ENCODE measurements around the gene SLC25A11. TPM values are rescaled to one million over a fixed set of nuclear protein-coding genes. Genes with fewer than 3 reads are reported as not detected.
A peak's percentile ranks its signal among the peaks of the same experiment; 100 is the strongest.

The SLC25A11 gene
- total and polyA plus RNA-seq, 4 experiments from 2014 or later: 43.5 to 101 (median 52.3) TPM

GRCh38 chr17:4945944-4946280 is 6.1 kb upstream of the SLC25A11 start:
- Histone ChIP-seq H3K9me3 (ENCODE audit: control insufficient read depth in 1 of 2, low read length in 2 of 2) (no peaks in the 10 kb centered on the region), H3K27me3 (ENCODE audit: insufficient read depth, low read length) (no peaks in the 10 kb centered on the region), H3K4me3 (ENCODE audit: low read length in 2 of 2) (peak overlapping the region; percentile 63 to 94), H3K36me3 (ENCODE audit: insufficient read depth, low read length) (peaks cover 41% of the 10 kb centered on the region), H3K4me1 (ENCODE audit: insufficient read depth, low read length) (peaks cover 66% of the 10 kb centered on the region), H3K27ac (ENCODE audit: low read depth, low read length) (peak overlapping the region; percentile 94)
- H3K27ac Mint-ChIP-seq: peak overlapping the region; percentile 92 to 97 (median 95)
- H3K36me3 Mint-ChIP-seq: peaks cover 52 to 62% of the 10 kb centered on the region in 2 donors
- H3K27me3 Mint-ChIP-seq: no peaks in the 10 kb centered on the region
- peak overlapping the region; percentile 95 to 100 (median 99) for H3K4me3 Mint-ChIP-seq
- H3K4me1 Mint-ChIP-seq: peaks cover 46 to 85% (median 61%) of the 10 kb centered on the region in 4 donors
- DNase-seq: no peak
- POLR2A ChIA-PET (ENCODE audit: partially characterized antibody): interaction anchor here (1.0 to 25.3 kb wide), 12 partner anchors 6 to 231 kb away, joined by 3 to 973 read pairs (median 14); partner anchors contain the start of genes C17orf107, CAMTA2, CHRNE and INCA1
- H3K9me3 Mint-ChIP-seq: peaks cover 0 to 2% (median 0%) of the 10 kb centered on the region in 8 donors
- CTCF ChIA-PET (ENCODE audit: partially characterized antibody): interaction anchor here (1.0 to 1.9 kb wide), 3 partner anchors 22 to 42 kb away, joined by 3 to 7 read pairs (median 5); partner anchors contain the start of genes CAMTA2 and SPAG7
- intact Hi-C loops (cut with micrococcal nuclease): no loop called here

GRCh38 chr17:4945176-4945943 is 5.5 kb upstream of the SLC25A11 start:
- H3K27me3 ChIP-seq (ENCODE audit: insufficient read depth, low read length): no peaks in the 10 kb centered on the region
- ChIA-PET CTCF (ENCODE audit: partially characterized antibody) (interaction anchor here (1.0 to 1.9 kb wide), 3 partner anchors 22 to 42 kb away, joined by 3 to 7 read pairs (median 5); partner anchors contain the start of genes CAMTA2 and SPAG7), POLR2A (ENCODE audit: partially characterized antibody) (interaction anchor here (1.0 to 25.3 kb wide), 14 partner anchors 9 to 230 kb away, joined by 3 to 973 read pairs (median 8); partner anchors contain the start of genes C17orf107, CAMTA2, CHRNE and INCA1)
- H3K36me3 Mint-ChIP-seq: peaks cover 52 to 62% of the 10 kb centered on the region in 2 donors
- no peaks in the 10 kb centered on the region for H3K27me3 Mint-ChIP-seq
- peaks cover 46 to 82% (median 57%) of the 10 kb centered on the region in 4 donors for H3K4me1 Mint-ChIP-seq
- H3K4me1 ChIP-seq (ENCODE audit: insufficient read depth, low read length): peaks cover 61% of the 10 kb centered on the region
- H3K27ac Mint-ChIP-seq: peak overlapping the region; percentile 85 to 97 (median 94)
- peaks cover 0 to 2% (median 0%) of the 10 kb centered on the region in 8 donors for H3K9me3 Mint-ChIP-seq
- peak overlapping the region; percentile 86 to 100 (median 98) for H3K4me3 Mint-ChIP-seq
- peak; percentile 54 to 92 (median 59) for DNase-seq
- intact Hi-C loops (cut with micrococcal nuclease): no loop called here
- H3K4me3 ChIP-seq (ENCODE audit: low read length in 2 of 2): peak overlapping the region; percentile 45 to 63
- H3K27ac ChIP-seq (ENCODE audit: low read depth, low read length): peak overlapping the region; percentile 81
- no peaks in the 10 kb centered on the region for H3K9me3 ChIP-seq (ENCODE audit: control insufficient read depth in 1 of 2, low read length in 2 of 2)
- H3K36me3 ChIP-seq (ENCODE audit: insufficient read depth, low read length): peaks cover 41% of the 10 kb centered on the region

- Histone ChIP-seq H3K9me3 (ENCODE audit: control insufficient read depth in 1 of 2, low read length in 2 of 2) (no peaks in the 10 kb centered on the region), H3K27ac (ENCODE audit: low read depth, low read length) (peak overlapping the region; percentile 81), H3K36me3 (ENCODE audit: insufficient read depth, low read length) (peaks cover 41% of the 10 kb centered on the region), H3K4me1 (ENCODE audit: insufficient read depth, low read length) (peaks cover 58% of the 10 kb centered on the region), H3K27me3 (ENCODE audit: insufficient read depth, low read length) (no peaks in the 10 kb centered on the region), H3K4me3 (ENCODE audit: low read length in 2 of 2) (peak overlapping the region; percentile 45 to 63)
- Mint-ChIP-seq H3K36me3 (peaks cover 52 to 66% of the 10 kb centered on the region in 2 donors), H3K9me3 (peaks cover 0 to 4% (median 0%) of the 10 kb centered on the region in 8 donors), H3K27me3 (no peaks in the 10 kb centered on the region), H3K4me3 (peak overlapping the region; percentile 86 to 100 (median 98)), H3K27ac (peak overlapping the region; percentile 85 to 97 (median 94)), H3K4me1 (peaks cover 46 to 84% (median 57%) of the 10 kb centered on the region in 4 donors)
- ChIA-PET CTCF (ENCODE audit: partially characterized antibody) (no interaction called here), POLR2A (ENCODE audit: partially characterized antibody) (interaction anchor here (0.7 to 25.3 kb wide), 12 partner anchors 8 to 105 kb away, joined by 3 to 973 read pairs (median 4); partner anchors contain the start of genes C17orf107, CHRNE, INCA1 and KIF1C)
- peak in 1 of 5 donors; percentile 52 for DNase-seq
- intact Hi-C loops (cut with micrococcal nuclease): loop anchor here (5.0 kb wide), 1 partner anchor 212 kb away; the partner anchor contains the start of gene MED11
These were observed 4.8 kb upstream of the SLC25A11 start for GRCh38 chr17:4944554-4945175.

- Mint-ChIP-seq H3K27ac (peak overlapping the region; percentile 85 to 97 (median 93)), H3K36me3 (peaks cover 52 to 66% of the 10 kb centered on the region in 2 donors), H3K27me3 (no peaks in the 10 kb centered on the region), H3K9me3 (peaks cover 0 to 4% (median 0%) of the 10 kb centered on the region in 8 donors), H3K4me3 (peak overlapping the region; percentile 86 to 100 (median 98)), H3K4me1 (peaks cover 47 to 85% (median 59%) of the 10 kb centered on the region in 4 donors)
- Histone ChIP-seq H3K4me3 (ENCODE audit: low read length in 2 of 2) (peak overlapping the region; percentile 36 to 45), H3K36me3 (ENCODE audit: insufficient read depth, low read length) (peaks cover 41% of the 10 kb centered on the region), H3K9me3 (ENCODE audit: control insufficient read depth in 1 of 2, low read length in 2 of 2) (no peaks in the 10 kb centered on the region), H3K27ac (ENCODE audit: low read depth, low read length) (peak overlapping the region; percentile 81), H3K4me1 (ENCODE audit: insufficient read depth, low read length) (peaks cover 62% of the 10 kb centered on the region), H3K27me3 (ENCODE audit: insufficient read depth, low read length) (no peaks in the 10 kb centered on the region)
- CTCF ChIA-PET (ENCODE audit: partially characterized antibody): no interaction called here
- POLR2A ChIA-PET (ENCODE audit: partially characterized antibody): interaction anchor here (0.7 to 25.3 kb wide), 11 partner anchors 9 to 105 kb away, joined by 3 to 973 read pairs (median 4); partner anchors contain the start of genes C17orf107, CHRNE, INCA1 and KIF1C
- intact Hi-C loops (cut with micrococcal nuclease): loop anchor here (5.0 kb wide), 1 partner anchor 212 kb away; the partner anchor contains the start of gene MED11
- DNase-seq: peak; percentile 59 to 67 (median 65)
These were observed 4.3 kb upstream of the SLC25A11 start for GRCh38 chr17:4944163-4944553.

- Mint-ChIP-seq H3K9me3 (peaks cover 0 to 2% (median 0%) of the 10 kb centered on the region in 8 donors), H3K27ac (peak overlapping the region; percentile 48 to 99 (median 81)), H3K4me3 (peak overlapping the region; percentile 95 to 100 (median 98)), H3K4me1 (peaks cover 56 to 89% (median 70%) of the 10 kb centered on the region in 4 donors), H3K36me3 (peaks cover 52 to 63% of the 10 kb centered on the region in 2 donors), H3K27me3 (no peaks in the 10 kb centered on the region)
- POLR2A ChIA-PET (ENCODE audit: partially characterized antibody): interaction anchor here (0.8 to 25.3 kb wide), 6 partner anchors 7 to 106 kb away, joined by 3 to 973 read pairs (median 4); partner anchors contain the start of genes ENO3, PFN1 and SPAG7
- intact Hi-C loops (cut with micrococcal nuclease): loop anchor here (5.0 kb wide), 1 partner anchor 211 kb away; the partner anchor contains the start of gene MED11
- Histone ChIP-seq H3K27me3 (ENCODE audit: insufficient read depth, low read length) (no peaks in the 10 kb centered on the region), H3K9me3 (ENCODE audit: control insufficient read depth in 1 of 2, low read length in 2 of 2) (no peaks in the 10 kb centered on the region), H3K4me3 (ENCODE audit: low read length in 2 of 2) (peak overlapping the region; percentile 36 to 99), H3K27ac (ENCODE audit: low read depth, low read length) (peak overlapping the region; percentile 81), H3K4me1 (ENCODE audit: insufficient read depth, low read length) (peaks cover 74% of the 10 kb centered on the region), H3K36me3 (ENCODE audit: insufficient read depth, low read length) (peaks cover 44% of the 10 kb centered on the region)
- CTCF ChIA-PET (ENCODE audit: partially characterized antibody): interaction anchor here (0.9 to 1.3 kb wide), 2 partner anchors 34 to 45 kb away, joined by 3 read pairs; partner anchors contain the start of gene CAMTA2
- DNase-seq: peak in 1 of 5 donors; percentile 45
These were observed 3.1 kb upstream of the SLC25A11 start for GRCh38 chr17:4942760-4943508.

- Mint-ChIP-seq H3K27me3 (no peaks in the 10 kb centered on the region), H3K4me3 (peak overlapping the region; percentile 95 to 100 (median 98)), H3K4me1 (peaks cover 55 to 77% (median 63%) of the 10 kb centered on the region in 4 donors), H3K36me3 (peaks cover 40 to 60% of the 10 kb centered on the region in 2 donors), H3K9me3 (peaks cover 0 to 2% (median 0%) of the 10 kb centered on the region in 8 donors), H3K27ac (peak overlapping the region; percentile 92 to 100 (median 98))
- no peak for DNase-seq
- H3K4me1 ChIP-seq (ENCODE audit: insufficient read depth, low read length): peaks cover 70% of the 10 kb centered on the region
- ChIA-PET CTCF (ENCODE audit: partially characterized antibody) (interaction anchor here (3.1 kb wide), 1 partner anchor 32 kb away, joined by 15 read pairs; no protein-coding TSS in a partner anchor), POLR2A (ENCODE audit: partially characterized antibody) (interaction anchor here (0.6 to 25.3 kb wide), 11 partner anchors 9 to 229 kb away, joined by 3 to 973 read pairs (median 13); partner anchors contain the start of genes ARRB2, C17orf107, CAMTA2 and CHRNE)
- peak overlapping the region; percentile 81 for H3K27ac ChIP-seq (ENCODE audit: low read depth, low read length)
- no peaks in the 10 kb centered on the region for H3K27me3 ChIP-seq (ENCODE audit: insufficient read depth, low read length)
- no peaks in the 10 kb centered on the region for H3K9me3 ChIP-seq (ENCODE audit: control insufficient read depth in 1 of 2, low read length in 2 of 2)
- peaks cover 42% of the 10 kb centered on the region for H3K36me3 ChIP-seq (ENCODE audit: insufficient read depth, low read length)
- peak overlapping the region; percentile 99 for H3K4me3 ChIP-seq (ENCODE audit: low read length in 2 of 2)
- intact Hi-C loops (cut with micrococcal nuclease): loop anchor here (2.0 to 5.0 kb wide), 4 partner anchors 38 to 209 kb away; partner anchors contain the start of genes CAMTA2, CHRNE and MED11
These were observed 1.4 kb upstream of the SLC25A11 start for GRCh38 chr17:4941319-4941610.
